ENCODE measurements around the gene OR1F1.

The OR1F1 gene

DNA sequence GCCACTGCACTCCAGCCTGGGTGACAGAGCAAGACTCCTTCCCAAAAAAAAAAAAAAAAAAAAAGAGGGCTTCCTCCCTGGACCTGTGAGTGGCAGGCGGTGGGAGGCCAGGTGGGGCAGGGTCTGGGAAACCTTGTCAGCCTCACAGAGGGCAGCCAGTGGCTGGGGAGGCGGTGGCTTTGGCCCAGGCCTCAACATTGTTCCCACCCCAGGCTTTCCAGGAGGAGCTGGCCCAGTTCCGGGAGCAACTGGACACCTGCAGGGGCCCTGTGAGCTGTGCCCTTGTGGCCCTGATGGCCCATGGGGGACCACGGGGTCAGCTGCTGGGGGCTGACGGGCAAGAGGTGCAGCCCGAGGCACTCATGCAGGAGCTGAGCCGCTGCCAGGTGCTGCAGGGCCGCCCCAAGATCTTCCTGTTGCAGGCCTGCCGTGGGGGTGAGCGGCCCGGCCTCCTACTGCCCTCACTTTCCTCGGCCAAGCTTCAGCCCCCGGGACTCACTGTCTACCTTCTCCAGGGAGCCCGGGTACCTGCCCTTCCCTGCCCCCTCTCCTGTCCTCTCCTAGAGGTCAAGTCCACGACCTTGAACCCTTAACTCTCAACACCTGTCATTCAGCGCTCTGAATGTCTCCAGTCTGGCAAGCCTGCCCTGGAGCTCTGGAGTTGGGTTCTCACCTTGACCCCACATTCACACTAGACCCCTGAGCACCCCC lies 40.8 kb upstream of the OR1F1 start:
- TF ChIP-seq, protein P1, sequence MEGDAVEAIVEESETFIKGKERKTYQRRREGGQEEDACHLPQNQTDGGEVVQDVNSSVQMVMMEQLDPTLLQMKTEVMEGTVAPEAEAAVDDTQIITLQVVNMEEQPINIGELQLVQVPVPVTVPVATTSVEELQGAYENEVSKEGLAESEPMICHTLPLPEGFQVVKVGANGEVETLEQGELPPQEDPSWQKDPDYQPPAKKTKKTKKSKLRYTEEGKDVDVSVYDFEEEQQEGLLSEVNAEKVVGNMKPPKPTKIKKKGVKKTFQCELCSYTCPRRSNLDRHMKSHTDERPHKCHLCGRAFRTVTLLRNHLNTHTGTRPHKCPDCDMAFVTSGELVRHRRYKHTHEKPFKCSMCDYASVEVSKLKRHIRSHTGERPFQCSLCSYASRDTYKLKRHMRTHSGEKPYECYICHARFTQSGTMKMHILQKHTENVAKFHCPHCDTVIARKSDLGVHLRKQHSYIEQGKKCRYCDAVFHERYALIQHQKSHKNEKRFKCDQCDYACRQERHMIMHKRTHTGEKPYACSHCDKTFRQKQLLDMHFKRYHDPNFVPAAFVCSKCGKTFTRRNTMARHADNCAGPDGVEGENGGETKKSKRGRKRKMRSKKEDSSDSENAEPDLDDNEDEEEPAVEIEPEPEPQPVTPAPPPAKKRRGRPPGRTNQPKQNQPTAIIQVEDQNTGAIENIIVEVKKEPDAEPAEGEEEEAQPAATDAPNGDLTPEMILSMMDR (IDR thresholded peaks at IDR 0.05) = no peak
- no peak for TF ChIP-seq ZFX (IDR thresholded peaks at IDR 0.05; ENCODE audit: borderline replicate concordance)
- H3K27ac ChIP-seq = no peak overlapping the region

DNA sequence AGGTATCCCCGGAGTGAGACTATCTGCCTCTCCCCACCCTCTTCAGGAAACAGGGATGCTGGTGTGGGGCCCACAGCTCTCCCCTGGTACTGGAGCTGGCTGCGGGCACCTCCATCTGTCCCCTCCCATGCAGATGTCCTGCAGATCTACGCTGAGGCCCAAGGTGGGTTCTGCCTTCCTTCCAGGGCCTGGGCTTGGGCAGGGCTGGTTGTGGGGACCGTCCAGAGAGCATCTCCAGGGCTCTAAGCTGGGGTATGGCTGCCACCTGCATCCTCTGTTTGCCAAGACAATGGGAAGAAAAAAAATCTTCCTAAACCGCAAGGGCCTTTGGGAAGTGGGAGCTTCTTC lies 40.3 kb upstream of the OR1F1 start:
- TF ChIP-seq ZFX (IDR thresholded peaks at IDR 0.05; ENCODE audit: borderline replicate concordance) = no peak
- TF ChIP-seq, protein P1 (IDR thresholded peaks at IDR 0.05) = no peak
- H3K27ac ChIP-seq = no peak overlapping the region

DNA sequence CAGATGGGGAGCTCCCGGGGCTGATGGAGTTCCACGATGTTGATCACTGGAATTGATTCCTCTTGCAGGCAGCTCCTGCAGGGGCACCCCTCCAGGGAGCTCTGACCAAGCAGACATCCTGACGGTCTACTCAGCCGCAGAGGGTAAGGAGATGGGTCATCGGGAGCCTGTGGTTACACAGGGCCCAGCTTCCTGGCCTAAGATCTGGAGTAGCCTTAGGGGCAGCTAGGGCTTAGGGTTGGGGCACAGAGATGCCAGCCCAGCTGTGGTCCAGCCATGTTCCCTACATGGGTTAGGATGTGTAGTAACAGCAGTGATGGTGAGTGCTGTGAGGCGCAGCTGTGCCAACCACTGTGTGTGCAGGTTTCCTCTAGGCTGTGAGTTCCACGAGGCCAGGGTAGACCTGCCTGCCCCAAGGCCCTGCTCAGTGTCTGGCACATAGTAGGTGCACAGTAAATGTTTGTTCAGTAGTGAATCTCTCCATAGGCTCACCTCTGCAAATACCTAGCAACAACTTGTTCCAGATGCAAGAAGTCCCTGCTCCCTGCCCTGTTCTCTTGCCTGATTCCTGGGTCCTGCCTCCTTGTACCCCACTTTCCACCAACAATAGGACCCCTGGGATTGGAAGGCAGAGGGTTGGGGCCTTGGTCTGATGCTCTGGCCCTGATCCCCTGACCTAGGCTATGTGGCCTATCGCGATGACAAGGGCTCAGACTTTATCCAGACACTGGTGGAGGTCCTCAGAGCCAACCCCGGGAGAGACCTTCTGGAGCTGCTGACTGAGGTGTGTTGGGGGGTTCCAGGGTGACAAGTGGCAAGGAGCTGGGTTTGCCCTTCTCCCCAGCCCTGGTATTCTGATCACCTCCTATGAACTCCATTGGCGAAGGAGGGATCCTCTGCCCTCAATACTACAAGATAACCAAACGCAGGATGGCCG lies 39.5 kb upstream of the OR1F1 start:
- no peak overlapping the region for H3K27ac ChIP-seq
- TF ChIP-seq, protein P1 (IDR thresholded peaks at IDR 0.05) = no peak
- TF ChIP-seq ZFX (IDR thresholded peaks at IDR 0.05; ENCODE audit: borderline replicate concordance) = no peak

DNA sequence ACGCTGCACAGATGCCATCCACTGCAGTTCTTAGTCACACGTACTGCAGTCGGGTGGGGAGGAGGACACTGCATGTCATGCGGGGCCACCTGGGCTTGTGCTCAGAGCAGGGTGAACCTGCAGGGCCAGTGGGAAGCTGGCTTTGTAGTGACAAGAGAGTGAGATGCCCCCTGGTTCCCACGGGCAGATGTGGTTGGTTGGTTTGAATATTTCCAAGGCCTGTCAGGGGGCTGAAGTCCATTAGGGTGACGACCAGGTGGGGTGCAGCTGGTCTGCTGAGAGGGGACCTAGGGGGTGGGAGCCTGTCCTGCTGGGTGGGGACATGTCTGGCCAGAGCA lies 38.8 kb upstream of the OR1F1 start:
- H3K27ac ChIP-seq = peak overlapping the region; percentile 88
- TF ChIP-seq, protein P1 (IDR thresholded peaks at IDR 0.05) = no peak
- no peak for TF ChIP-seq ZFX (IDR thresholded peaks at IDR 0.05; ENCODE audit: borderline replicate concordance)

DNA sequence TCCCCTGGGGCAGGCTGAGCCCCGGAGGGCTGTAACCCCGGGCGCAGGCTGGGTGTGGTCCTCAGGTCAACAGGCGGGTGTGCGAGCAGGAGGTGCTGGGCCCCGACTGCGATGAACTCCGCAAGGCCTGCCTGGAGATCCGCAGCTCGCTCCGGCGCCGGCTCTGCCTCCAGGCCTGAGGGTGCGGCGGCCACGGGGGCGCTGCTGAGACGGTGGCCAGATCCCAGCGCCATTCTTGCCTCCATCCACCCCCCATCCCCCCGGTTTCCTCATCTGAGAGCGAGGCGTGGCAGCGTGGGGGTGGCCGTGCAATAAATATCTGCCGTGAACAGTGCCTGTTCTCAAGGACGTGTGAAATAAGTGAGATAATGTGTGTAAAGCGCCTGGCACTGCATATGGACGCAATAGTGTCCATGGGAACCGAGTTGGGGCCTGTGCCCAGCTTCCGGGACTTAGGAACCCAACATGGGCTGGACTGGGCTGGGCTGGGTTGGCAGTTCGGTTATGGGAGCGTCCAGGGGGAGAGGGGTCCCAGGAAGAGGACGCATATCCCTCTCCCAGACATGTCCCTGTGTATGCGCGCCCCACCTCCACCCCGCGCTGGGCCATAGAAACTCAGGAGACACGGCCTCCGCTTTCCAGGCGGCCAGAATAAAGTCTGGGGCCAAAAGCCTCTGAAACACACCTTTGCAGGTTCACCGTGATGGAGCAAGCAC lies 38.2 kb upstream of the OR1F1 start:
- peak overlapping the region; percentile 88 for H3K27ac ChIP-seq
- no peak for TF ChIP-seq ZFX (IDR thresholded peaks at IDR 0.05; ENCODE audit: borderline replicate concordance)
- TF ChIP-seq, protein P1 (IDR thresholded peaks at IDR 0.05) = peak; percentile 76

DNA sequence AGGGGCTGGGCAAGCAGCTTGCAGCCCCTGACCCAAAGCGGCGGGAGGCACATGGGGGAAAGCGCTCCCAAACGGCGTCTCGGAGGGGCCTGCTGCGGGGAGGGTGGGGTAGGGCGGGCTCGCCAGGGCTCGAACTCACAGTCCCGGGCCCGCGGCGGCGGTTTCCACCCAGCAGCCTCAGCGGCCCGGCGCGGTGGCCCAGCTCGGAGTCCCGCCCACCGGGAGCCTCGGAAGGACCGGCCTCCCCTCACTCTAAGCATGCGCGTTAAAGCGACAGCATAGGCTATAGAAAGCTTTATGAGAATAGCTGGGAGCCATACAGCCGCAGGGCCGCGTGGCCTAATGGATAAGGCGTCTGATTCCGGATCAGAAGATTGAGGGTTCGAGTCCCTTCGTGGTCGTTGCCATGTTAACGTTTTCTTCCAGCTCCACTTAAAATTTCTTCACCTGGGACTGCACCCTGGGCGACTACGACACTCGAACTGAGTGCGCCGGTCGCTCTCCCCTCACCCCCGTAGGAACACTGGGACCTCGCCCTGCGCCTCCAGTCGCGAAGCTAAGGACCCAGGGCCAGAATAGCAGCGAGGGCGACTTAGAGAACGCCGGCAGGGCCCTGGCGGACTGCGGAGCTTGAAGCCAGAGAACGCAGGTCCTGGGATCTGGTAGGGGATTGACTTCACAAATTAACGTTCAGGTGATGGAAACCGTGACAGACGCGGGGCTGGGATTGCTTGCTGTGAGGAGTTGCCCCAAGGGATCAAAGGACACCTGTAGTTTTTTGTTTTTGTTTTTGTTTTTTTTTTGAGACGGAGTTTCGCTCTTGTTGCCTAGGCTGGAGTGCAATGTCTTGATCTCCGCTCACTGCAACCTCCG lies 37.4 kb upstream of the OR1F1 start:
- no peak for TF ChIP-seq ZFX (IDR thresholded peaks at IDR 0.05; ENCODE audit: borderline replicate concordance)
- TF ChIP-seq, protein P1 (IDR thresholded peaks at IDR 0.05) = no peak
- peak overlapping the region; percentile 88 for H3K27ac ChIP-seq
